HepG2 (cell line): ENCODE measurements around the gene PHF14. TPM values are rescaled to one million over a fixed set of nuclear protein-coding genes. Genes with fewer than 3 reads are reported as not detected.

Source experiments
- ATM ChIP-seq: fragments of 450-650 bp; IDR thresholded peaks from 2 replicates; pipeline ENCODE4 v1.7.1; 2017; ENCODE audit warnings: mild to moderate bottlenecking, borderline replicate concordance
- ETS1 ChIP-seq: sonication (generic); formaldehyde crosslinking; IDR thresholded peaks from 2 replicates; pipeline ENCODE4 v1.4.0; 2020; ENCODE audit warnings: missing genetic modification reagents
- IRF9 ChIP-seq: sonication (generic); formaldehyde crosslinking; IDR thresholded peaks from 2 replicates; pipeline ENCODE4 v1.8.0; 2022; ENCODE audit warnings: missing genetic modification reagents, mild to moderate bottlenecking, borderline replicate concordance
- MXD4 ChIP-seq: IDR thresholded peaks from 2 replicates; pipeline ENCODE4 v1.6.1; 2016; ENCODE audit warnings: mild to moderate bottlenecking, missing biosample characterization, missing genetic modification reagents
- TP53 ChIP-seq: sonication (generic); formaldehyde crosslinking; conservative IDR thresholded peaks from 2 replicates; pipeline ENCODE4 v1.4.0; 2020; ENCODE audit warnings: missing genetic modification reagents
- ZC3H4 ChIP-seq: sonication (generic); formaldehyde crosslinking; IDR thresholded peaks from 2 replicates; pipeline ENCODE4 v1.4.0; 2020; ENCODE audit warnings: missing genetic modification reagents, borderline replicate concordance
- ZNF280B ChIP-seq: sonication (generic); formaldehyde crosslinking; IDR thresholded peaks from 2 replicates; pipeline ENCODE4 v1.5.0; 2020; ENCODE audit warnings: missing genetic modification reagents, mild to moderate bottlenecking, borderline replicate concordance
- ZNF781 ChIP-seq: sonication (generic); formaldehyde crosslinking; IDR thresholded peaks from 2 replicates; pipeline ENCODE4 v1.5.1; 2020; ENCODE audit warnings: borderline replicate concordance, mild to moderate bottlenecking, missing genetic modification reagents; ENCODE audit errors: not compliant biosample characterization
- ZNF800 ChIP-seq: sonication (generic); formaldehyde crosslinking; IDR thresholded peaks from 2 replicates; pipeline ENCODE4 v1.4.0; 2020; ENCODE audit warnings: missing genetic modification reagents
- ZNF891 ChIP-seq: sonication (generic); formaldehyde crosslinking; IDR thresholded peaks from 2 replicates; pipeline ENCODE4 v1.5.0; 2020; ENCODE audit warnings: mild to moderate bottlenecking, missing genetic modification reagents
- polyA plus RNA-seq, 8 experiments: library from polyadenylated mRNA; depleted of rRNA in 3 of 8; stranded (reverse) in 7 of 8; unstranded in 1 of 8; fragments of >200 nt; fragmentation: Illumina TruSeq in 4 of 8; extraction: Trizol in 4 of 8; gene quantifications; 2 replicates each; pipeline versions ENCODE4 v1.2.1 to v1.2.3, GENCODE V29; 2011 to 2016; ENCODE audit warnings: low read depth in 4 of 8, missing spikeins in 1 of 8, mixed read lengths in 1 of 8; ENCODE audit not compliant: insufficient read depth in 1 of 8
- total RNA-seq, 5 experiments: library from RNA; depleted of rRNA; stranded (reverse); fragments of >200 nt; fragmentation: Illumina TruSeq; extraction: Trizol; gene quantifications; 2 replicates each; pipeline ENCODE4 v1.2.3, GENCODE V29; 2016; ENCODE audit warnings: low read depth in 1 of 5
- TF ChIP-seq, protein P1 (sequence below): IDR thresholded peaks from 2 replicates; pipeline ENCODE4 v1.6.1; 2016; ENCODE audit warnings: low read depth
- TF ChIP-seq, protein P2 (sequence below): sonication (generic); formaldehyde crosslinking; IDR thresholded peaks from 2 replicates; pipeline ENCODE4 v1.4.0; 2020; ENCODE audit warnings: missing genetic modification reagents, borderline replicate concordance
- TF ChIP-seq, protein P3 (sequence below): sonication (generic); formaldehyde crosslinking; IDR thresholded peaks from 2 replicates; pipeline ENCODE4 v1.5.0; 2020; ENCODE audit warnings: mild to moderate bottlenecking, missing genetic modification reagents

Gene PHF14
- total and polyA plus RNA-seq, 2 of the 13 experiments (the other 11 are each of a cell fraction or from before 2014, with no cell fraction given): 18.9 to 68.7 TPM

DNA sequence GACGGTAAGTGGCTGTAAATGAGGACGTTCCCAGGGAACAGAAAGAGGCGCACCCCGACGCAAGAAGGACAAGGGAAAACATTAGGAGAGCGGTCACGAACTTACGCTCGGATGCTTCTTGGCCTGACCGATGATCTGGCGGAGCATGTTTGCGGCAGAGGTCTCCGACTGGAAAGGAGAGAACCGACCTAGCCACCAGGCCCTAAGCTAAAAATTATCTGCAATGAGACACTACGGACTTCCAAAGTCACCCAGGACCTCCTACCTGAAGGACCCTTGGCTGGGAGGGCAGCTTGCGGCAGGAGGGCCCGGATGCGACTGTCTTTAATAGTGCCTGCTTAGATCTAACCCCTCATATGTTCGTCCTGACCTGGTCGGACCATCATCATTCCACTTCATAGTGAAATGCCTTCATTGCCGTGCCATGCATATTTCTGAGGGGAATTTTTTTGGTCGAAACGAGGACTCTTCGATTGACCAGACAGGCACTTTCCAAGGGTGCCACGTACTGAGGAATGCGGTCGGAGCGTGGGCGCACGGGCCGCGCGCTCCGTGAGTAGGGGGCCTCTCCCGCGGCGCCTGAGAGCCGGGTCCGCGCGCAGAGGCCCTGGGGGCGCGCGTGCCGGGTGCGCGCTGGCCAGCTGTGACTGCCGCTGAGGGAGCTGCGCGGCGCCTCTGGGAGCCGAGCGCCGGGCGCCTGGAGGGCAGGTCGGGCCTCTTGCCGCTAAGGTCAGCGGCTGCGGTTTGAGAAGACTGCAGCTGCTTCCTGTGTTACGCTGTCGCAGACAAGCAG, 33.6 kb upstream of the PHF14 start (continued):
- TF ChIP-seq ETS1 (CRISPR knock-in tag) (0 out of 2 replicates have a peak, but pooled peaks have one; percentile 36), ATM (no peak), IRF9 (0 out of 2 replicates have a peak, but pooled peaks have one; percentile 37), ZNF781 (peak; percentile 76), ZNF891 (CRISPR knock-in tag) (peak; percentile 82), ZNF280B (CRISPR knock-in tag) (0 out of 2 replicates have a peak, but pooled peaks have one; percentile 57), TP53 (CRISPR knock-in tag) (peak; percentile 75; the same call in 1 of the 2 replicates), ZC3H4 (no peak), ZNF800 (CRISPR knock-in tag) (peak; percentile 82), MXD4 (CRISPR knock-in tag) (peak; percentile 67; the same call in 1 of the 2 replicates)
- TF ChIP-seq, protein P1, sequence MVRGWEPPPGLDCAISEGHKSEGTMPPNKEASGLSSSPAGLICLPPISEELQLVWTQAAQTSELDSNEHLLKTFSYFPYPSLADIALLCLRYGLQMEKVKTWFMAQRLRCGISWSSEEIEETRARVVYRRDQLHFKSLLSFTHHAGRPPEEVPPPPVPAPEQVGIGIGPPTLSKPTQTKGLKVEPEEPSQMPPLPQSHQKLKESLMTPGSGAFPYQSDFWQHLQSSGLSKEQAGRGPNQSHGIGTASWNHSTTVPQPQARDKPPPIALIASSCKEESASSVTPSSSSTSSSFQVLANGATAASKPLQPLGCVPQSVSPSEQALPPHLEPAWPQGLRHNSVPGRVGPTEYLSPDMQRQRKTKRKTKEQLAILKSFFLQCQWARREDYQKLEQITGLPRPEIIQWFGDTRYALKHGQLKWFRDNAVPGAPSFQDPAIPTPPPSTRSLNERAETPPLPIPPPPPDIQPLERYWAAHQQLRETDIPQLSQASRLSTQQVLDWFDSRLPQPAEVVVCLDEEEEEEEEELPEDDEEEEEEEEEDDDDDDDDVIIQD (CRISPR knock-in tag): no peak
- TF ChIP-seq, protein P2, sequence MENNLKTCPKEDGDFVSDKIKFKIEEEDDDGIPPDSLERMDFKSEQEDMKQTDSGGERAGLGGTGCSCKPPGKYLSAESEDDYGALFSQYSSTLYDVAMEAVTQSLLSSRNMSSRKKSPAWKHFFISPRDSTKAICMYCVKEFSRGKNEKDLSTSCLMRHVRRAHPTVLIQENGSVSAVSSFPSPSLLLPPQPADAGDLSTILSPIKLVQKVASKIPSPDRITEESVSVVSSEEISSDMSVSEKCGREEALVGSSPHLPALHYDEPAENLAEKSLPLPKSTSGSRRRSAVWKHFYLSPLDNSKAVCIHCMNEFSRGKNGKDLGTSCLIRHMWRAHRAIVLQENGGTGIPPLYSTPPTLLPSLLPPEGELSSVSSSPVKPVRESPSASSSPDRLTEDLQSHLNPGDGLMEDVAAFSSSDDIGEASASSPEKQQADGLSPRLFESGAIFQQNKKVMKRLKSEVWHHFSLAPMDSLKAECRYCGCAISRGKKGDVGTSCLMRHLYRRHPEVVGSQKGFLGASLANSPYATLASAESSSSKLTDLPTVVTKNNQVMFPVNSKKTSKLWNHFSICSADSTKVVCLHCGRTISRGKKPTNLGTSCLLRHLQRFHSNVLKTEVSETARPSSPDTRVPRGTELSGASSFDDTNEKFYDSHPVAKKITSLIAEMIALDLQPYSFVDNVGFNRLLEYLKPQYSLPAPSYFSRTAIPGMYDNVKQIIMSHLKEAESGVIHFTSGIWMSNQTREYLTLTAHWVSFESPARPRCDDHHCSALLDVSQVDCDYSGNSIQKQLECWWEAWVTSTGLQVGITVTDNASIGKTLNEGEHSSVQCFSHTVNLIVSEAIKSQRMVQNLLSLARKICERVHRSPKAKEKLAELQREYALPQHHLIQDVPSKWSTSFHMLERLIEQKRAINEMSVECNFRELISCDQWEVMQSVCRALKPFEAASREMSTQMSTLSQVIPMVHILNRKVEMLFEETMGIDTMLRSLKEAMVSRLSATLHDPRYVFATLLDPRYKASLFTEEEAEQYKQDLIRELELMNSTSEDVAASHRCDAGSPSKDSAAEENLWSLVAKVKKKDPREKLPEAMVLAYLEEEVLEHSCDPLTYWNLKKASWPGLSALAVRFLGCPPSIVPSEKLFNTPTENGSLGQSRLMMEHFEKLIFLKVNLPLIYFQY (CRISPR knock-in tag): 0 out of 2 replicates have a peak, but pooled peaks have one; percentile 32
- TF ChIP-seq, protein P3, sequence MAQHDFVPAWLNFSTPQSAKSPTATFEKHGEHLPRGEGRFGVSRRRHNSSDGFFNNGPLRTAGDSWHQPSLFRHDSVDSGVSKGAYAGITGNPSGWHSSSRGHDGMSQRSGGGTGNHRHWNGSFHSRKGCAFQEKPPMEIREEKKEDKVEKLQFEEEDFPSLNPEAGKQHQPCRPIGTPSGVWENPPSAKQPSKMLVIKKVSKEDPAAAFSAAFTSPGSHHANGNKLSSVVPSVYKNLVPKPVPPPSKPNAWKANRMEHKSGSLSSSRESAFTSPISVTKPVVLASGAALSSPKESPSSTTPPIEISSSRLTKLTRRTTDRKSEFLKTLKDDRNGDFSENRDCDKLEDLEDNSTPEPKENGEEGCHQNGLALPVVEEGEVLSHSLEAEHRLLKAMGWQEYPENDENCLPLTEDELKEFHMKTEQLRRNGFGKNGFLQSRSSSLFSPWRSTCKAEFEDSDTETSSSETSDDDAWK (CRISPR knock-in tag): no peak
